Neuron (in vitro differentiated cells): ENCODE data around the gene TFG.

Experiments used
- H2AFZ ChIP-seq: one replicate; pipeline ENCODE4 v1.6.1; 2013; ENCODE audit warnings: low read depth, mild to moderate bottlenecking, inconsistent platforms, low read length, moderate library complexity
- H3K27me3 ChIP-seq: one replicate; pipeline ENCODE4 v1.6.1; 2013; ENCODE audit warnings: low read length; ENCODE audit not compliant: insufficient read depth
- H3K36me3 ChIP-seq: one replicate; pipeline ENCODE4 v1.6.1; 2013; ENCODE audit warnings: low read length; ENCODE audit not compliant: insufficient read depth
- H3K4me1 ChIP-seq: one replicate; pipeline ENCODE4 v1.6.1; 2013; ENCODE audit warnings: low read length; ENCODE audit not compliant: insufficient read depth
- H3K4me3 ChIP-seq: 2 replicates; pipeline ENCODE4 v1.5.1; 2013; ENCODE audit warnings: mild to moderate bottlenecking, low read length, moderate library complexity
- H3K9me3 ChIP-seq: one replicate; pipeline ENCODE4 v1.6.1; 2013; ENCODE audit warnings: low read length

Gene TFG

GRCh38 chr3:100696161-100696560, 13.1 kb upstream of the TFG start:
- Histone ChIP-seq H3K4me3 (no peak overlapping the region), H3K4me1 (no peaks in the 10 kb centered on the region), H3K9me3 (no peaks in the 10 kb centered on the region), H3K27me3 (peaks cover 12% of the 10 kb centered on the region), H3K36me3 (no peaks in the 10 kb centered on the region), H2AFZ (no peak overlapping the region)

- Histone ChIP-seq H3K36me3 (no peaks in the 10 kb centered on the region), H3K4me3 (no peak overlapping the region), H3K9me3 (no peaks in the 10 kb centered on the region), H3K27me3 (peaks cover 12% of the 10 kb centered on the region), H2AFZ (no peak overlapping the region), H3K4me1 (no peaks in the 10 kb centered on the region)
These were observed 12.1 kb upstream of the TFG start for GRCh38 chr3:100697172-100697571.

- H3K9me3 ChIP-seq = no peaks in the 10 kb centered on the region
- peak overlapping the region; percentile 36 for H2AFZ ChIP-seq
These were observed 11.5 kb upstream of the TFG start for GRCh38 chr3:100697723-100698285.

GRCh38 chr3:100698736-100699135, 10.6 kb upstream of the TFG start:
- Histone ChIP-seq H3K9me3 (no peaks in the 10 kb centered on the region), H3K4me3 (no peak overlapping the region), H3K4me1 (no peaks in the 10 kb centered on the region), H3K27me3 (peaks cover 14% of the 10 kb centered on the region), H3K36me3 (no peaks in the 10 kb centered on the region), H2AFZ (peak overlapping the region; percentile 36)

More at GRCh38 chr3:100697723-100698285, 11.5 kb upstream of the TFG start:
- peaks cover 12% of the 10 kb centered on the region for H3K27me3 ChIP-seq
- H3K36me3 ChIP-seq = no peaks in the 10 kb centered on the region
- no peak overlapping the region for H3K4me3 ChIP-seq
- no peaks in the 10 kb centered on the region for H3K4me1 ChIP-seq

- H3K4me3 ChIP-seq = no peak overlapping the region
- H3K27me3 ChIP-seq = peaks cover 19% of the 10 kb centered on the region
- no peaks in the 10 kb centered on the region for H3K4me1 ChIP-seq
- no peak overlapping the region for H2AFZ ChIP-seq
- H3K9me3 ChIP-seq = no peaks in the 10 kb centered on the region
- no peaks in the 10 kb centered on the region for H3K36me3 ChIP-seq
These were observed 8.6 kb upstream of the TFG start for GRCh38 chr3:100700708-100701107.

- H3K27me3 ChIP-seq = peaks cover 35% of the 10 kb centered on the region
- no peaks in the 10 kb centered on the region for H3K36me3 ChIP-seq
These were observed 7.0 kb upstream of the TFG start for GRCh38 chr3:100702082-100702979.

GRCh38 chr3:100702980-100703345, 6.3 kb upstream of the TFG start:
- H3K27me3 ChIP-seq = peaks cover 38% of the 10 kb centered on the region
- H3K4me1 ChIP-seq = no peaks in the 10 kb centered on the region
- no peaks in the 10 kb centered on the region for H3K36me3 ChIP-seq
- no peak overlapping the region for H3K4me3 ChIP-seq
- no peaks in the 10 kb centered on the region for H3K9me3 ChIP-seq
- no peak overlapping the region for H2AFZ ChIP-seq

More at GRCh38 chr3:100702082-100702979, 7.0 kb upstream of the TFG start:
- Histone ChIP-seq H3K9me3 (no peaks in the 10 kb centered on the region), H3K4me1 (no peaks in the 10 kb centered on the region), H2AFZ (no peak overlapping the region), H3K4me3 (no peak overlapping the region)

GRCh38 chr3:100703865-100704264, 5.4 kb upstream of the TFG start:
- H2AFZ ChIP-seq = no peak overlapping the region
- H3K9me3 ChIP-seq = no peaks in the 10 kb centered on the region
- peaks cover 38% of the 10 kb centered on the region for H3K27me3 ChIP-seq
- H3K4me1 ChIP-seq = peaks cover 3% of the 10 kb centered on the region
- H3K4me3 ChIP-seq = no peak overlapping the region
- no peaks in the 10 kb centered on the region for H3K36me3 ChIP-seq

- H3K27me3 ChIP-seq = peaks cover 32% of the 10 kb centered on the region
- no peak overlapping the region for H3K4me3 ChIP-seq
- H2AFZ ChIP-seq = no peak overlapping the region
- H3K36me3 ChIP-seq = peaks cover 2% of the 10 kb centered on the region
- H3K4me1 ChIP-seq = peaks cover 5% of the 10 kb centered on the region
- no peaks in the 10 kb centered on the region for H3K9me3 ChIP-seq
These were observed 2.9 kb upstream of the TFG start for GRCh38 chr3:100706365-100706764.

- H3K4me3 ChIP-seq = peak overlapping the region; percentile 61
- H3K9me3 ChIP-seq = no peaks in the 10 kb centered on the region
- peak overlapping the region; percentile 61 for H2AFZ ChIP-seq
These were observed 678 bp upstream of the TFG start for GRCh38 chr3:100708644-100708988.

GRCh38 chr3:100709842-100710260, 557 bp downstream of the TFG start:
- peaks cover 5% of the 10 kb centered on the region for H3K4me1 ChIP-seq
- peaks cover 20% of the 10 kb centered on the region for H3K36me3 ChIP-seq
- H2AFZ ChIP-seq = peak overlapping the region; percentile 49
- H3K27me3 ChIP-seq = peaks cover 24% of the 10 kb centered on the region
- H3K9me3 ChIP-seq = no peaks in the 10 kb centered on the region
- peak overlapping the region; percentile 61 for H3K4me3 ChIP-seq

More at GRCh38 chr3:100708644-100708988, 678 bp upstream of the TFG start:
- Histone ChIP-seq H3K36me3 (peaks cover 8% of the 10 kb centered on the region), H3K4me1 (peaks cover 5% of the 10 kb centered on the region), H3K27me3 (peaks cover 31% of the 10 kb centered on the region)

GRCh38 chr3:100710261-100710968, 1.1 kb downstream of the TFG start:
- Histone ChIP-seq H3K4me3 (peak overlapping the region; percentile 61), H3K4me1 (peaks cover 5% of the 10 kb centered on the region), H3K36me3 (peaks cover 25% of the 10 kb centered on the region), H3K9me3 (no peaks in the 10 kb centered on the region), H3K27me3 (peaks cover 20% of the 10 kb centered on the region), H2AFZ (peak overlapping the region; percentile 49)

GRCh38 chr3:100715176-100715575, 5.9 kb downstream of the TFG start:
- no peak overlapping the region for H2AFZ ChIP-seq
- peaks cover 53% of the 10 kb centered on the region for H3K36me3 ChIP-seq
- H3K9me3 ChIP-seq = peaks cover 2% of the 10 kb centered on the region
- no peak overlapping the region for H3K4me3 ChIP-seq
- H3K27me3 ChIP-seq = no peaks in the 10 kb centered on the region
- peaks cover 11% of the 10 kb centered on the region for H3K4me1 ChIP-seq
